ENCODE measurements around the gene TRIM34.
"Not testable (repeated sequence)": the region's sequence is repeated elsewhere in the genome, so short reads cannot be mapped to it uniquely, and the experiment has no call there.

Gene TRIM34

GRCh38 chr11:5622802-5623201 is 2.0 kb upstream of the TRIM34 start:
- DNase-seq = no peak

GRCh38 chr11:5625281-5625680 is 480 bp downstream of the TRIM34 start:
- DNase-seq = no peak

GRCh38 chr11:5626196-5626595 is 1.4 kb downstream of the TRIM34 start:
- no peak for DNase-seq

GRCh38 chr11:5631417-5631816 is 6.6 kb downstream of the TRIM34 start:
- DNase-seq = no peak

- no peak for DNase-seq
These were observed 7.3 kb downstream of the TRIM34 start for GRCh38 chr11:5631969-5632635.

GRCh38 chr11:5639953-5640352 is 15.2 kb downstream of the TRIM34 start:
- DNase-seq = no peak

- no peak for DNase-seq
These were observed 18.8 kb downstream of the TRIM34 start for GRCh38 chr11:5643585-5643984.

GRCh38 chr11:5646139-5646538 is 21.3 kb downstream of the TRIM34 start:
- no peak for DNase-seq

GRCh38 chr11:5655474-5655873 is 30.7 kb downstream of the TRIM34 start:
- DNase-seq = no peak

- not testable (repeated sequence) for DNase-seq
These were observed 32.2 kb downstream of the TRIM34 start for GRCh38 chr11:5656956-5657355.

- no peak for DNase-seq
These were observed 33.5 kb downstream of the TRIM34 start for GRCh38 chr11:5658318-5658717.

GRCh38 chr11:5663511-5663910 is 38.7 kb downstream of the TRIM34 start:
- DNase-seq = no peak

- no peak for DNase-seq
These were observed 40.3 kb downstream of the TRIM34 start for GRCh38 chr11:5665051-5665570.

GRCh38 chr11:5665746-5666401 is 41.1 kb downstream of the TRIM34 start:
- no peak for DNase-seq

GRCh38 chr11:5666402-5666793 is 41.6 kb downstream of the TRIM34 start:
- no peak for DNase-seq

GRCh38 chr11:5671831-5672230 is 47.0 kb downstream of the TRIM34 start:
- DNase-seq = no peak

- no peak for DNase-seq
These were observed 49.6 kb downstream of the TRIM34 start for GRCh38 chr11:5674391-5674790.

- DNase-seq = no peak
These were observed 55.0 kb downstream of the TRIM34 start for GRCh38 chr11:5679811-5680210.

- DNase-seq = not testable (repeated sequence)
These were observed 58.2 kb downstream of the TRIM34 start for GRCh38 chr11:5682890-5683441.

- not testable (repeated sequence) for DNase-seq
These were observed 58.8 kb downstream of the TRIM34 start for GRCh38 chr11:5683620-5684019.

GRCh38 chr11:5684036-5684645 is 59.3 kb downstream of the TRIM34 start:
- no peak for DNase-seq

GRCh38 chr11:5684646-5685362 is 60.0 kb downstream of the TRIM34 start, which contains the start of gene TRIM5:
Gene TRIM5 (minus strand): TSS chr11:5685074. CDS start chr11:5680177, 4,897 bp downstream.
- DNase-seq = no peak

- no peak for DNase-seq
These were observed 61.6 kb downstream of the TRIM34 start for GRCh38 chr11:5686426-5686825.
